Measurements from ENCODE around the gene ASB10.

ASB10 gene

GRCh38 chr7:151226560-151226874 lies 39.5 kb upstream of the ASB10 start:
- H2AFZ ChIP-seq (ENCODE audit: low read depth, low read length), result no peak overlapping the region
- no peaks in the 10 kb centered on the region for H3K27me3 ChIP-seq (ENCODE audit: insufficient read depth, low read length)
- H3K36me3 ChIP-seq (ENCODE audit: insufficient read depth, low read length), result peaks cover 37% of the 10 kb centered on the region
- peaks cover 21% of the 10 kb centered on the region for H3K4me1 ChIP-seq (ENCODE audit: insufficient read depth, low read length)
- peak overlapping the region; percentile 87 for H3K4me3 ChIP-seq (ENCODE audit: low read length)
- no peaks in the 10 kb centered on the region for H3K9me3 ChIP-seq (ENCODE audit: low read length)

- Histone ChIP-seq H3K4me3 (ENCODE audit: low read length) (peak overlapping the region; percentile 87), H3K36me3 (ENCODE audit: insufficient read depth, low read length) (peaks cover 40% of the 10 kb centered on the region), H3K27me3 (ENCODE audit: insufficient read depth, low read length) (no peaks in the 10 kb centered on the region), H2AFZ (ENCODE audit: low read depth, low read length) (no peak overlapping the region), H3K9me3 (ENCODE audit: low read length) (no peaks in the 10 kb centered on the region), H3K4me1 (ENCODE audit: insufficient read depth, low read length) (peaks cover 19% of the 10 kb centered on the region)
Measured at GRCh38 chr7:151225948-151226510, 39.0 kb upstream of the ASB10 start.

- H2AFZ ChIP-seq (ENCODE audit: low read depth, low read length), result no peak overlapping the region
- H3K4me3 ChIP-seq (ENCODE audit: low read length), result no peak overlapping the region
- peaks cover 19% of the 10 kb centered on the region for H3K4me1 ChIP-seq (ENCODE audit: insufficient read depth, low read length)
- peaks cover 57% of the 10 kb centered on the region for H3K36me3 ChIP-seq (ENCODE audit: insufficient read depth, low read length)
- H3K27me3 ChIP-seq (ENCODE audit: insufficient read depth, low read length), result no peaks in the 10 kb centered on the region
- H3K9me3 ChIP-seq (ENCODE audit: low read length), result no peaks in the 10 kb centered on the region
Measured at GRCh38 chr7:151223728-151224127, 36.7 kb upstream of the ASB10 start.

GRCh38 chr7:151218170-151218569 lies 31.1 kb upstream of the ASB10 start:
- H3K36me3 ChIP-seq (ENCODE audit: insufficient read depth, low read length), result peaks cover 89% of the 10 kb centered on the region
- H3K9me3 ChIP-seq (ENCODE audit: low read length), result no peaks in the 10 kb centered on the region
- no peak overlapping the region for H3K4me3 ChIP-seq (ENCODE audit: low read length)
- no peaks in the 10 kb centered on the region for H3K27me3 ChIP-seq (ENCODE audit: insufficient read depth, low read length)
- H3K4me1 ChIP-seq (ENCODE audit: insufficient read depth, low read length), result no peaks in the 10 kb centered on the region
- no peak overlapping the region for H2AFZ ChIP-seq (ENCODE audit: low read depth, low read length)

GRCh38 chr7:151215396-151215795 lies 28.3 kb upstream of the ASB10 start:
- Histone ChIP-seq H3K4me1 (ENCODE audit: insufficient read depth, low read length) (no peaks in the 10 kb centered on the region), H3K27me3 (ENCODE audit: insufficient read depth, low read length) (no peaks in the 10 kb centered on the region), H3K36me3 (ENCODE audit: insufficient read depth, low read length) (peaks cover 75% of the 10 kb centered on the region), H2AFZ (ENCODE audit: low read depth, low read length) (no peak overlapping the region), H3K4me3 (ENCODE audit: low read length) (no peak overlapping the region), H3K9me3 (ENCODE audit: low read length) (no peaks in the 10 kb centered on the region)

- H3K36me3 ChIP-seq (ENCODE audit: insufficient read depth, low read length), result peaks cover 64% of the 10 kb centered on the region
- H3K27me3 ChIP-seq (ENCODE audit: insufficient read depth, low read length), result no peaks in the 10 kb centered on the region
- H3K9me3 ChIP-seq (ENCODE audit: low read length), result no peaks in the 10 kb centered on the region
- H2AFZ ChIP-seq (ENCODE audit: low read depth, low read length), result no peak overlapping the region
- no peaks in the 10 kb centered on the region for H3K4me1 ChIP-seq (ENCODE audit: insufficient read depth, low read length)
- no peak overlapping the region for H3K4me3 ChIP-seq (ENCODE audit: low read length)
Measured at GRCh38 chr7:151213826-151214225, 26.8 kb upstream of the ASB10 start.

- Histone ChIP-seq H3K9me3 (ENCODE audit: low read length) (no peaks in the 10 kb centered on the region), H2AFZ (ENCODE audit: low read depth, low read length) (no peak overlapping the region), H3K27me3 (ENCODE audit: insufficient read depth, low read length) (no peaks in the 10 kb centered on the region), H3K36me3 (ENCODE audit: insufficient read depth, low read length) (peaks cover 52% of the 10 kb centered on the region), H3K4me1 (ENCODE audit: insufficient read depth, low read length) (no peaks in the 10 kb centered on the region), H3K4me3 (ENCODE audit: low read length) (no peak overlapping the region)
Measured at GRCh38 chr7:151212626-151213025, 25.6 kb upstream of the ASB10 start.

- H3K9me3 ChIP-seq (ENCODE audit: low read length), result no peaks in the 10 kb centered on the region
- H3K4me1 ChIP-seq (ENCODE audit: insufficient read depth, low read length), result no peaks in the 10 kb centered on the region
- H3K27me3 ChIP-seq (ENCODE audit: insufficient read depth, low read length), result peaks cover 7% of the 10 kb centered on the region
- peaks cover 39% of the 10 kb centered on the region for H3K36me3 ChIP-seq (ENCODE audit: insufficient read depth, low read length)
- H3K4me3 ChIP-seq (ENCODE audit: low read length), result no peak overlapping the region
- H2AFZ ChIP-seq (ENCODE audit: low read depth, low read length), result no peak overlapping the region
Measured at GRCh38 chr7:151211155-151211772, 24.2 kb upstream of the ASB10 start.

- Histone ChIP-seq H3K9me3 (ENCODE audit: low read length) (no peaks in the 10 kb centered on the region), H3K4me1 (ENCODE audit: insufficient read depth, low read length) (no peaks in the 10 kb centered on the region), H3K4me3 (ENCODE audit: low read length) (no peak within 1 kb of the TSS), H3K27me3 (ENCODE audit: insufficient read depth, low read length) (peaks cover 16% of the 10 kb centered on the region), H3K36me3 (ENCODE audit: insufficient read depth, low read length) (peaks cover 29% of the 10 kb centered on the region), H2AFZ (ENCODE audit: low read depth, low read length) (no peak within 1 kb of the TSS)
Measured at GRCh38 chr7:151210087-151210854, 23.2 kb upstream of the ASB10 start, which contains the start of gene H2BK1. H2BK1 (minus strand) TSS chr7:151210488; CDS start chr7:151210318, 170 bp downstream.

GRCh38 chr7:151209588-151209987 lies 22.5 kb upstream of the ASB10 start:
- H3K27me3 ChIP-seq (ENCODE audit: insufficient read depth, low read length), result peaks cover 22% of the 10 kb centered on the region
- H3K4me1 ChIP-seq (ENCODE audit: insufficient read depth, low read length), result no peaks in the 10 kb centered on the region
- H3K9me3 ChIP-seq (ENCODE audit: low read length), result no peaks in the 10 kb centered on the region
- peaks cover 22% of the 10 kb centered on the region for H3K36me3 ChIP-seq (ENCODE audit: insufficient read depth, low read length)
- H2AFZ ChIP-seq (ENCODE audit: low read depth, low read length), result no peak overlapping the region
- no peak overlapping the region for H3K4me3 ChIP-seq (ENCODE audit: low read length)

- no peaks in the 10 kb centered on the region for H3K9me3 ChIP-seq (ENCODE audit: low read length)
- H3K27me3 ChIP-seq (ENCODE audit: insufficient read depth, low read length), result peaks cover 27% of the 10 kb centered on the region
- H3K36me3 ChIP-seq (ENCODE audit: insufficient read depth, low read length), result peaks cover 10% of the 10 kb centered on the region
- no peaks in the 10 kb centered on the region for H3K4me1 ChIP-seq (ENCODE audit: insufficient read depth, low read length)
- H3K4me3 ChIP-seq (ENCODE audit: low read length), result no peak overlapping the region
- no peak overlapping the region for H2AFZ ChIP-seq (ENCODE audit: low read depth, low read length)
Measured at GRCh38 chr7:151208253-151208862, 21.3 kb upstream of the ASB10 start.

GRCh38 chr7:151207804-151208203 lies 20.8 kb upstream of the ASB10 start:
- no peaks in the 10 kb centered on the region for H3K4me1 ChIP-seq (ENCODE audit: insufficient read depth, low read length)

GRCh38 chr7:151207315-151207714 lies 20.3 kb upstream of the ASB10 start:
- Histone ChIP-seq H3K27me3 (ENCODE audit: insufficient read depth, low read length) (peaks cover 35% of the 10 kb centered on the region), H3K9me3 (ENCODE audit: low read length) (no peaks in the 10 kb centered on the region), H3K36me3 (ENCODE audit: insufficient read depth, low read length) (peaks cover 4% of the 10 kb centered on the region), H2AFZ (ENCODE audit: low read depth, low read length) (no peak overlapping the region), H3K4me1 (ENCODE audit: insufficient read depth, low read length) (no peaks in the 10 kb centered on the region), H3K4me3 (ENCODE audit: low read length) (no peak overlapping the region)

More at GRCh38 chr7:151207804-151208203, 20.8 kb upstream of the ASB10 start:
- Histone ChIP-seq H3K9me3 (ENCODE audit: low read length) (no peaks in the 10 kb centered on the region), H2AFZ (ENCODE audit: low read depth, low read length) (no peak overlapping the region), H3K4me3 (ENCODE audit: low read length) (no peak overlapping the region), H3K36me3 (ENCODE audit: insufficient read depth, low read length) (peaks cover 5% of the 10 kb centered on the region), H3K27me3 (ENCODE audit: insufficient read depth, low read length) (peaks cover 32% of the 10 kb centered on the region)

Data from neuron (in vitro differentiated cells).